ENCODE measurements around the gene S100PBP.

- TF ChIP-seq POLR2A (IDR thresholded peaks at IDR 0.05), result no peak
- TF ChIP-seq, protein P1, sequence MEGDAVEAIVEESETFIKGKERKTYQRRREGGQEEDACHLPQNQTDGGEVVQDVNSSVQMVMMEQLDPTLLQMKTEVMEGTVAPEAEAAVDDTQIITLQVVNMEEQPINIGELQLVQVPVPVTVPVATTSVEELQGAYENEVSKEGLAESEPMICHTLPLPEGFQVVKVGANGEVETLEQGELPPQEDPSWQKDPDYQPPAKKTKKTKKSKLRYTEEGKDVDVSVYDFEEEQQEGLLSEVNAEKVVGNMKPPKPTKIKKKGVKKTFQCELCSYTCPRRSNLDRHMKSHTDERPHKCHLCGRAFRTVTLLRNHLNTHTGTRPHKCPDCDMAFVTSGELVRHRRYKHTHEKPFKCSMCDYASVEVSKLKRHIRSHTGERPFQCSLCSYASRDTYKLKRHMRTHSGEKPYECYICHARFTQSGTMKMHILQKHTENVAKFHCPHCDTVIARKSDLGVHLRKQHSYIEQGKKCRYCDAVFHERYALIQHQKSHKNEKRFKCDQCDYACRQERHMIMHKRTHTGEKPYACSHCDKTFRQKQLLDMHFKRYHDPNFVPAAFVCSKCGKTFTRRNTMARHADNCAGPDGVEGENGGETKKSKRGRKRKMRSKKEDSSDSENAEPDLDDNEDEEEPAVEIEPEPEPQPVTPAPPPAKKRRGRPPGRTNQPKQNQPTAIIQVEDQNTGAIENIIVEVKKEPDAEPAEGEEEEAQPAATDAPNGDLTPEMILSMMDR (IDR thresholded peaks at IDR 0.05), result peak in 4 of 6 experiments; percentile 16 to 41 (median 28)
Observed at GRCh38 chr1:32892368-32893197, 75.1 kb downstream of the S100PBP start.
